Left lobe of liver (tissue), 2 donors: Measurements from ENCODE around the gene NDFIP2. TPM values are rescaled to one million over a fixed set of nuclear protein-coding genes. Genes with fewer than 3 reads are reported as not detected.
"Not testable (repeated sequence)": the region's sequence is repeated elsewhere in the genome, so short reads cannot be mapped to it uniquely, and the experiment has no call there.

ENCODE experiments used
- ATAC-seq: fragments of 200-7000 bp; cut with Tn5 transposase; one replicate; pipeline ENCODE4 v1.9.1; 2020; ENCODE audit warnings: mild to moderate bottlenecking, moderate library complexity
- DNase-seq: peaks from one replicate; pipeline ENCODE4 v3.0.0-alpha.2; 2020; ENCODE audit warnings: low spot score
- total RNA-seq: library from RNA; stranded (reverse); gene quantifications from one replicate; pipeline ENCODE4 v1.2.1, GENCODE V29; 2021
- donor health status: DM: no; HTN: no; CAD: no; lungs with moderate emphysema.
- donor health status: DM: no; HTN: yes; CAD: no.

NDFIP2 gene
- total RNA-seq, 1 donor from 2014 or later, result 27.8 TPM

GRCh38 chr13:79585033-79585432 is 104.1 kb downstream of the NDFIP2 start:
- DNase-seq, result no peak
- no peak for ATAC-seq

- ATAC-seq, result no peak
Observed at GRCh38 chr13:79589603-79590393, 108.8 kb downstream of the NDFIP2 start.

GRCh38 chr13:79590394-79590676 is 109.4 kb downstream of the NDFIP2 start:
- ATAC-seq, result no peak

More at GRCh38 chr13:79589603-79590393, 108.8 kb downstream of the NDFIP2 start:
- no peak for DNase-seq

GRCh38 chr13:79591493-79591892 is 110.5 kb downstream of the NDFIP2 start:
- DNase-seq, result no peak
- no peak for ATAC-seq

More at GRCh38 chr13:79590394-79590676, 109.4 kb downstream of the NDFIP2 start:
- no peak for DNase-seq

- no peak for DNase-seq
- ATAC-seq, result no peak
Observed at GRCh38 chr13:79593121-79593520, 112.2 kb downstream of the NDFIP2 start.

- DNase-seq, result no peak
Observed at GRCh38 chr13:79593641-79594275, 112.8 kb downstream of the NDFIP2 start.

GRCh38 chr13:79600146-79600545 is 119.2 kb downstream of the NDFIP2 start:
- DNase-seq, ATAC-seq: not testable (repeated sequence)

More at GRCh38 chr13:79593641-79594275, 112.8 kb downstream of the NDFIP2 start:
- ATAC-seq, result no peak

- no peak for DNase-seq
- ATAC-seq, result no peak
Observed at GRCh38 chr13:79602936-79603335, 122.0 kb downstream of the NDFIP2 start.

GRCh38 chr13:79604752-79605151 is 123.8 kb downstream of the NDFIP2 start:
- DNase-seq (no peak), ATAC-seq (no peak)

Other genes starting within 250 kb of the NDFIP2 start
- gene RBM26, start 74.9 kb upstream of the NDFIP2 start, total RNA-seq, result 10.7 TPM